Glomerular visceral epithelial cell (primary cell): ENCODE measurements around the gene DHX36.

ENCODE experiments used
- DNase-seq: peaks from one replicate; pipeline ENCODE4 v3.0.0-alpha.2; 2016; ENCODE audit errors: extremely low spot score

Gene DHX36

GRCh38 chr3:154323891-154324738 is at the start of gene DHX36:
DHX36 (minus strand) TSS chr3:154324487; CDS start chr3:154324416, 71 bp downstream.
- DNase-seq = peak; percentile 84

DNA sequence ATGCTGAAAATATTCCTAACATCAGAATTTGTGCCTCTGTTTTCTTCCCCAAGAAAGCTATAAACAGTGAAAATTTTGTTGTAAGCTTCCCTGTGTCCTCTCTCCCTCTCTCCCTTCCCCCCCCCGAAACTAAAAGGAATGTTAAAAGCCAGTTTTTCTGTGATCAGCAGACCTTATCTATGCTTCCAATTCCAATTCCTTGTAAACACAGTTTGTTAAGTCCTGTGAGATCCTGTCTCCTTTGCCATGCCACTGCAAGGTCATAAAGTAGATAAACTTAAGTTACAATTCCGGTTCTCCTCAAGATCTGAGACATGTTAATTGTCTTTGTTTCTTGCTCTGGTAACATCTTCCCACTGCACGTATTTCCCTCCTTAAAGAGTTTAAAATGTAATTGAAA is 42.9 kb upstream of the DHX36 start:
- DNase-seq = no peak

DNA sequence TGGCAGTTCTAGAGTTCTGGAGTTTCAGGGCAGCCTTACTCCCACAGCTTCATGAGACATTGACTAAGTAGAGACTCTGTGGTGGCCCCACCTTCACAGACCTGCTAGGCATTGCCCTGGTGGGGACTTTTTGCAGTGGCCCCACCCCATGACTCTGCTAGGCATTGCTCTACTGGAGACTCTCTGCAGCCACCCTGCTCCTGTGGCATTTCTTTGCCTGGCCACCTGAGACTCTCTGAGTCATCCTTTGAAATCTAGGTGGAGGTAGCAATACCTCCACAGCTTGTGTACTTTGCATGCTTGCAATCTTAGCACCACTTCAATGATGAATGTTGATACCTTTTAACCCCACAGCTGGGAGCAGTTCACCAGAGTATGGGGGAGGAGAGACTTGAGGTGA is 40.6 kb upstream of the DHX36 start:
- DNase-seq = no peak

GRCh38 chr3:154361099-154361498 is 36.8 kb upstream of the DHX36 start:
- DNase-seq = no peak

- no peak for DNase-seq
Measured at GRCh38 chr3:154356009-154356408, 31.7 kb upstream of the DHX36 start.

GRCh38 chr3:154349223-154349622 is 24.9 kb upstream of the DHX36 start:
- no peak for DNase-seq

DNA sequence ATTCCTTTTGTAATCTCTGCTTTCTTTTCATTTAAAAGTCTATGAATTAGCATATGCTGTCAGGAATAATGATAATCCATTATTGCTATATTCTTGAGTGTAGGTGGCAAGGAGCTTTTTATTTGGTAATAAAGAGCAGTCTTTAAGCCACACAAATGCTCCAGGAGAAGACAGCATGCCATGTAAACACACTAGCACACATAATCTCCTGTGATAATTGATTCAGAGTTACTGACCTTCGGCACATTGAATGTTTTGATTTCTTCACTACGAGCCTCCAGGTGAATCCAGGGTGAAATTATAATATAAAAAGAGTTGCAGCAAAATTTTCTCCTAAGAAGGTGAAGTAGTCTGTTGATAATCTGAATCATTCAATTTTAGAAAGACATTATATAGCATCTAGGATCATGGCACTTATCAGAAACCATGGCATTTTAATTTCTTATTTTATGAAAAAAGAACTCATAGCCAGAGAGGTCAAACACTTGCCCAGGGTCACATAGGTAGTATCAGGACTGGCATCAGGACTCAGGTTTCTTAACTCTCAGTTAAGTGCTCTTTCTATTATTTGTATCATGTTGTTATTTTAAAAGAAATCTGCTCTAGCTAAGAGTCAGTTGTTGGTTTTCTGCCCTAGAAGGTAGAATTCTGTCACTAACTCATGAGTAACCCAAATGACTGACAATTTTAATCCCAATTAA is 21.3 kb upstream of the DHX36 start:
- no peak for DNase-seq

GRCh38 chr3:154338570-154338969 is 14.3 kb upstream of the DHX36 start:
- DNase-seq = no peak

GRCh38 chr3:154338008-154338407 is 13.7 kb upstream of the DHX36 start:
- no peak for DNase-seq

DNA sequence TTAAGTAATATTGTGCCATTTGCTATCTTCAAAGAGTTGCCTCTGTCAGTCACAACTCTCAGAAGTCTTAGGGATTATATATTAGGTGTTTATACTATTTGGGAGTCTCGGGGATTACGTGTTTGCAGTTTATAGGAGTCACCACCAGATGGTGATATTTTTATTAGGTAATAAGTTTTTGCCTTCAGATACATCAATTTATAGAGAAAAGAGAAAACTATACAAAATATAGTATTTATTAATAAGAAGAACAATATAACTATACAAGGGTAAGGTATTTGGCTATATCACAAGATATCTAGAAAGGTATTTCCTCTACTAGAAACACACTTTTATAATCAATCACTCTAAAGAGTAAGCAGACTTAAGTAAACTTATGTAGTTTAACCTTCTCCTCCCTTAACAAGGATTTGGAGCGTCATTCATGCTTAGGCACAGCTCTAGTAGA is 10.7 kb upstream of the DHX36 start:
- peak; percentile 33 for DNase-seq

DNA sequence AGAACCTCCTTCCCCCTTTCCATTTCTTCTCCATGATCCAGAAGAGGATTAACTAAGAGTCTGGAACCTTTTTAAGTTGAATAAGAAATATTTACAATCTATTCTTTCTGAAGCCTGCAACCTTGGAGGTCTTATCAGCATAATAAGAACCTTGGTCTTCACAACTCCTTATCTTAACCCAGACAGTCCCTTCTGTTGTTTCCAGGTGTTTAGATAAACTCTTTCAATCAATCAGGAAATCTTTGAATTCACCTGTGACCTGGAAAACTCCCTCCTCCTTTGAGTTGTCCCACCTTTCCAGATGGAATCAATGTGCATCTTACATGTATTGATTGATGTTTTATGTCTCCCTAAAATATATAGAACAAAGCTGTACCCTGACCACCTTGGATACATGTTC is 3.6 kb upstream of the DHX36 start:
- DNase-seq = no peak

GRCh38 chr3:154324919-154325318 is 632 bp upstream of the DHX36 start:
- DNase-seq = no peak

GRCh38 chr3:154316974-154317767 is 7.1 kb downstream of the DHX36 start:
- no peak for DNase-seq

DNA sequence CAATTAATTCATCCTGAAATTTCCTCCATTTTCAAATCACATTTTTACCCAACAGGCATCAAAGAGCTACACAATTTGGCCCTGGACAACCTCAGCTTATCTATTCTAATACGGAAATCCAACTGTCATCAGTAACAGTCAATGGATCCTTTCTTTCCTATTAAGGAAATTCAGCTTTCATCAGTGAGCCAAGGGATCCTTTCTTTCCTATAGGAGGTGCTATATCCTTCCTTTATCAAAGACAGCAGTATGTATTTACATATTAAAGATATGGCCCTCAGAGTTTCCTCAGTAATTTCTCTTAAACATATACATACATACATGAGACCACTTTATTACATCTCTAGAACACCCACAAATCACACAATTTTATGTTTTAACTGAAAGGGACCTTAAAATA is 10.1 kb downstream of the DHX36 start:
- no peak for DNase-seq

DNA sequence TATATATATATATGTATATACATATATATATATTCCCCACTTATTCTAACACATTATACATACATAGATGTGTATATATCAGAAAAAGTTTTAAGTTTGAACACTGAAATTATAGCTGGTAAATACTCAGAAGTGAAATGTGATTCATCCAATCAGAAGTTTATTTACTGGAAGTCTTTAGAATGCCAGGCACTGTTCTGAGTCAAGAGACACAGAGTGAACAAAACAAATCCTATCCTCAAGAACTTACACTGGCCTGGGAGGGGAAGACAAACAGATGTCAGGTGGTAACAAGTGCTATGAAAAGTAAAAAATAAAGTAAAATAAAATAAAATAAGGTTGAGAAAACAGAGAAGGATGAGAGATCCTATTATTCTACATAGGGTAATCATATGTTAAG is 13.4 kb downstream of the DHX36 start:
- no peak for DNase-seq

DNA sequence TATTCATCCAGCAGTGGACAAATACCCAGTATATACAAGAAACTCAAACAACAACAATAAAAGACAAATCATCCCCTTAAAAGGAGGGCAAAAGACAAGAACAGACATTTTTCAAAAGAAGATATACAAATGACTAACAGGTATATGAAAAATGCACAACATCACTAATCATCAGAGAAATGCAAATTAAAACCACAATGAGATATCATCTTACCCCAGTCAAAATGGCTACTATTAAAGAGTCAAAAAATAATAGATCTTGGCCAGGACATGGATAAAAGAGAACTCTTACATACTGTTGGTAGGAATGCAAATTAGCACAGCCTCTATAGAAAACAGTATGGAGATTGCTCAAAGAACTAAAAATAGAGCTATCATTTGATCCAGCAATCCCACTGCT is 16.9 kb downstream of the DHX36 start:
- no peak for DNase-seq

- no peak for DNase-seq
Measured at GRCh38 chr3:154304936-154305335, 19.4 kb downstream of the DHX36 start.

GRCh38 chr3:154304116-154304786 is 20.0 kb downstream of the DHX36 start:
- no peak for DNase-seq

DNA sequence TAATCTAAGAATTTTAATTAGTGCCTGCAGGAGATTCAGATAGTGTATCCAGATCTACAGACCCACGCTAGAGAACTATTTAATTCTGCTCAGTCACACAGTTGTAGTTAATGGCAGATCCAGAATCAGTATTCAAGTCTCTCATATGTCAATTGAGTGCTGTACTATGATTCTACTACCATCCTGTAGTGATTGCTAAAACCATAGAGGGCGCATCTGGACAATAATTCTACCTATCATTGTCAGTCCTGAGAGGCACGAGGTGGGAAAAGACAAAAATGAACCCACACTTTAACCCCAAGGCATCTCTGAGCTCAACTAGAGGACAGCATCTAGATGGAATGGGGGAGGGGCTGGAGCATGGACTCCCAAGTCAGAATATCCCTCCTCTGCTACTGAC is 22.7 kb downstream of the DHX36 start:
- DNase-seq = no peak

- DNase-seq = no peak
Measured at GRCh38 chr3:154294016-154294415, 30.3 kb downstream of the DHX36 start.

- no peak for DNase-seq
Measured at GRCh38 chr3:154290187-154290586, 34.1 kb downstream of the DHX36 start.

GRCh38 chr3:154285221-154285620 is 39.1 kb downstream of the DHX36 start:
- DNase-seq = no peak
